ENCODE data around the gene ADSS2. TPM values are rescaled to one million over a fixed set of nuclear protein-coding genes. Genes with fewer than 3 reads are reported as not detected.

Gene ADSS2
- total RNA-seq, 1 donor from 2014 or later, result 38.5 TPM

DNA sequence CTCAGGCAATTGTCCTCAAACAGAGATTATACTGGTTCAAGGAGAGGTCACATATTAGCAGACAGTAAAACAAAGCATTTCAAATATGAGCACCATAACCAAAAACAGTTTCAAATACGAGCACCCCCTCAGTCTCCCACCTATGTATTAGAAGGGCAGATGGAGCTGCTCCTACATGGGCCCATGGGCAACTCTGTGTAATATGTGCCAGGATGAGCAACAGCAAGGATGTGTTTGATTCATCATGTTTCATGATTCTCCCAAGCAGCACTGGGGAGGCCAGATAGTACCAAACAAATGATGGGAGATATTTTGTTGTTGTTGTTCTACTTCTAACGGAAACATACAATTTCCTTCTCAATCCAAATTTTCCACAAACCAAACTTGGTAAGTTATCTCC, 8.9 kb downstream of the ADSS2 start:
- no peaks in the 10 kb centered on the region for H3K27me3 ChIP-seq (ENCODE audit: low read depth)
- TF ChIP-seq, protein P1, sequence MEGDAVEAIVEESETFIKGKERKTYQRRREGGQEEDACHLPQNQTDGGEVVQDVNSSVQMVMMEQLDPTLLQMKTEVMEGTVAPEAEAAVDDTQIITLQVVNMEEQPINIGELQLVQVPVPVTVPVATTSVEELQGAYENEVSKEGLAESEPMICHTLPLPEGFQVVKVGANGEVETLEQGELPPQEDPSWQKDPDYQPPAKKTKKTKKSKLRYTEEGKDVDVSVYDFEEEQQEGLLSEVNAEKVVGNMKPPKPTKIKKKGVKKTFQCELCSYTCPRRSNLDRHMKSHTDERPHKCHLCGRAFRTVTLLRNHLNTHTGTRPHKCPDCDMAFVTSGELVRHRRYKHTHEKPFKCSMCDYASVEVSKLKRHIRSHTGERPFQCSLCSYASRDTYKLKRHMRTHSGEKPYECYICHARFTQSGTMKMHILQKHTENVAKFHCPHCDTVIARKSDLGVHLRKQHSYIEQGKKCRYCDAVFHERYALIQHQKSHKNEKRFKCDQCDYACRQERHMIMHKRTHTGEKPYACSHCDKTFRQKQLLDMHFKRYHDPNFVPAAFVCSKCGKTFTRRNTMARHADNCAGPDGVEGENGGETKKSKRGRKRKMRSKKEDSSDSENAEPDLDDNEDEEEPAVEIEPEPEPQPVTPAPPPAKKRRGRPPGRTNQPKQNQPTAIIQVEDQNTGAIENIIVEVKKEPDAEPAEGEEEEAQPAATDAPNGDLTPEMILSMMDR (IDR thresholded peaks at IDR 0.05), result no peak
- H3K4me1 ChIP-seq, result peaks cover 43% of the 10 kb centered on the region
- no peak overlapping the region for H3K27ac ChIP-seq
- intact Hi-C loops (cut with DNase I), result no loop called here
- H3K9me3 ChIP-seq, result no peaks in the 10 kb centered on the region
- H3K4me3 ChIP-seq, result no peak overlapping the region
- H3K36me3 ChIP-seq, result no peaks in the 10 kb centered on the region
- ATAC-seq (no peak), DNase-seq (no peak)

DNA sequence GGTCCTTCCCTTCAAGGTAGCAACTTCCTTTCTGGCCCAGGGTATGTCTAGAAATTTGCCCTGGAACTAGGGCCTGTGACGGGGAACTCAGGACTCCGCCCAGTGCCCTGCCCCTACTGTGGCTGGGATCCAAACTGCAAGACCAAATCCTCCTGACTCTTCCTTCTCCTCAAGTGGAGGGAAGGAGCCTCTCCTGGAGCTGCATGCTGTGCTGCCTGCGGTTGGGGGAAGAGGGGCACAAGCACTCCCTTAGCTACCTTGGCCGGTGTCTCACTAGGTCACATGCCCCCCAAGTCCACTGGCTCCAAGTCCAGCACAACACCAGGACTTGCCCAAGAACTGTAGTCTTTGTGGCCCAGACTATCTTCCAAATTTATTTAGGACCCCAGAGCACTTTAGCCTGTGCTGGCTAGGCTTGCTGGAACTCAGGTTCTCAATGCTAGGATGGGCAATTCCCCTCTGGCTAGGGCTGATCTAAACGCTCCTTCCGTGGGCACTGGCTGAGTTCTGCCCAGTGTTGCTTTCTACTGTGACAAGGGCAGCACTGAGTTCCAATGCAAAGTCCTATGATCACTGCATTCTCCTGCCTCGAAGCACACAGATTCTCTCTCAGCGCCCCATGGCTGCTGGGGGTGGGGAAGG, 12.2 kb downstream of the ADSS2 start:
- peaks cover 15% of the 10 kb centered on the region for H3K4me1 ChIP-seq
- intact Hi-C loops (cut with DNase I), result no loop called here

DNA sequence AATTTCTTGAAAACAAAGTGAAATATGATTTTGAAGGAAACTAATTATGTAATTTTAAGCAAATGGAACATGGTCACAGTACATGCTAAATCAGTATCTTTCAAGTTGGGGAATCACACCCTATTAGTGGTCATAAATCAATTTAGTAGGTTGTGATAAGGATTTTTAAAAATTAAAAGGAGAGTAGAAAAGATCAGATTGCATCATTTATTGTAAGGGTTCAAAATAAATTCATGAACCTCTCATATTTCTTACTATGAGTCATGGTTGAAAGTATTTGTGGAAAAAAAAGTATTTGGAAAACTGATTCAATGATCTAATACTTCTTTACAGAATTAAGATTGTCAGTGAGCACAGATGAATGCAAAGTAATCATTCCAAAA, 14.6 kb downstream of the ADSS2 start:
- intact Hi-C loops (cut with DNase I), result no loop called here
- DNase-seq (no peak), ATAC-seq (no peak)
- H3K27ac ChIP-seq, result no peak overlapping the region
- no peaks in the 10 kb centered on the region for H3K9me3 ChIP-seq
- no peaks in the 10 kb centered on the region for H3K27me3 ChIP-seq (ENCODE audit: low read depth)
- TF ChIP-seq, protein P1 (IDR thresholded peaks at IDR 0.05), result no peak
- H3K36me3 ChIP-seq, result peaks cover 38% of the 10 kb centered on the region
- H3K4me3 ChIP-seq, result no peak overlapping the region
- H3K4me1 ChIP-seq, result peaks cover 14% of the 10 kb centered on the region

More for the DNA sequence above, 12.2 kb downstream of the ADSS2 start:
- peak; percentile 32 to 49 for ATAC-seq
- Histone ChIP-seq H3K36me3 (peaks cover 23% of the 10 kb centered on the region), H3K27me3 (ENCODE audit: low read depth) (no peaks in the 10 kb centered on the region), H3K27ac (no peak overlapping the region), H3K9me3 (no peaks in the 10 kb centered on the region), H3K4me3 (no peak overlapping the region)
- DNase-seq, result no peak
- TF ChIP-seq, protein P1 (IDR thresholded peaks at IDR 0.05), result no peak

DNA sequence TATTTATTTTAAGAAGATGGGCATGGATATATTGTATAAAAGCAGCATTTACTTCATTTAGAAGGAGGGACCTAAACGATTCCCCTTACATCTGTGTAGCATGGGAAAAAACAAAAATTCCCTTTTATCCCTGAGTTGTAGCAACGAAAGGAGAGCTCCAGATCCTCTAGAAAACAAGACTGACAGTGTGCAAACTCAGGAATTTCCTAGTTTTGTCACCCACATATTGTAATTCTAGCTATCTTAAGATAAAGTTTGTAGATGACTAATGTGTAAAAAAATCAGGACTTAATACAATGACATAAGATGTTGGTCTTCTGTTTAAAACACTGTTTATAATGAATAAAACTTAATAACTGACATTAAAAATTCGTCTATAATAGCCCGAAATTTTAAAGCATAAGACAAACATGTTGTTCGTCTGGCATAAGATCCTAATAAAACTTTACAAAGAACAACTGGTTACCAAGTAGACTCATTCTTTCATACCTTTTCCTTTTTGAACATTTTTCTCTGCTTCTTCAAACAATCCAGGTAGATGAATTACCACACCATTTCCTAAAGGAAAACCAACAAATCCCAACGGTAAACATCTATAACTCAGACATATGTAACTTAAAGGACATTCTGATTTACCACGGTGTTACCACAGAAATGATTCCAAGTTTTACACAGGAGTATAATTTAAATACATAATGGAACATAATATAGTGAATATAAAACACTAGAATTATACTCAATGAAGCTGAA, 15.2 kb downstream of the ADSS2 start:
- intact Hi-C loops (cut with DNase I), result no loop called here
- ATAC-seq, result no peak
- peaks cover 14% of the 10 kb centered on the region for H3K4me1 ChIP-seq
- no peak overlapping the region for H3K27ac ChIP-seq
- H3K27me3 ChIP-seq (ENCODE audit: low read depth), result no peaks in the 10 kb centered on the region
- H3K36me3 ChIP-seq, result peaks cover 44% of the 10 kb centered on the region
- no peak overlapping the region for H3K4me3 ChIP-seq
- no peak for DNase-seq
- H3K9me3 ChIP-seq, result no peaks in the 10 kb centered on the region
- TF ChIP-seq, protein P1 (IDR thresholded peaks at IDR 0.05), result no peak

DNA sequence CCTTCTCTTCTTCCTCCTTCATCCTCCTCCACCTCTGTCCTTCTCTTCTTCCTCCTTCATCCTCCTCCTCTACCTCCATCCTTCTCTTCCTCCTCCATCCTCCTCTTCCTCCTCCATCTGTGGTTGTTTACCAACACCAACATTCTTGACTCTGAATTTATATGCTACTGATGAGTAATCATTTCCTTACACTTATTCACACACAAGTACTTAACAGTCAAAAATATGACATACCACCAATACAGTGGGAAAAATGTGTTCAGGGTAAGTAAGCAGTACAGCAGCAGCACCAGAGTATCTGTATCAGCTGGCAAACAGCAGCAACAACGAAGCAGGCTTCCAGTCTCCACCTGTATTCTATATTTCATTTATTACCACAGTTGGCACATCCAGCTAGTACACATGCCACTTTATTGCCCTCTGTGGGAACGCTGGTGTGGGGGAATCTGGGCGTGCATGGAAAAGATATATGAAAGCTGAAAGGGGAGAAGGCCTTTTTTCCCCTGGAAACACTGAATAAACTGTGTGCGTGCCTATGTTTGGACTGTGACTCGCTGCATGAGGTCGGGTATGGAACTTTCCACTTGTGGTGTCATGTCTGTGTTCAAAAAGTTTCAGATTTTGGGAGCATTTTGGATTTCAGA, 16.0 kb downstream of the ADSS2 start:
- intact Hi-C loops (cut with DNase I), result no loop called here

More for the DNA sequence above, 16.0 kb downstream of the ADSS2 start:
- ATAC-seq (no peak), DNase-seq (no peak)
- TF ChIP-seq, protein P1 (IDR thresholded peaks at IDR 0.05), result no peak
- H3K4me3 ChIP-seq, result no peak overlapping the region
- H3K36me3 ChIP-seq, result peaks cover 49% of the 10 kb centered on the region
- H3K27me3 ChIP-seq (ENCODE audit: low read depth), result no peaks in the 10 kb centered on the region
- H3K27ac ChIP-seq, result no peak overlapping the region
- peaks cover 14% of the 10 kb centered on the region for H3K4me1 ChIP-seq
- no peaks in the 10 kb centered on the region for H3K9me3 ChIP-seq
